ENCODE data around the gene MED10.

MED10 gene

DNA sequence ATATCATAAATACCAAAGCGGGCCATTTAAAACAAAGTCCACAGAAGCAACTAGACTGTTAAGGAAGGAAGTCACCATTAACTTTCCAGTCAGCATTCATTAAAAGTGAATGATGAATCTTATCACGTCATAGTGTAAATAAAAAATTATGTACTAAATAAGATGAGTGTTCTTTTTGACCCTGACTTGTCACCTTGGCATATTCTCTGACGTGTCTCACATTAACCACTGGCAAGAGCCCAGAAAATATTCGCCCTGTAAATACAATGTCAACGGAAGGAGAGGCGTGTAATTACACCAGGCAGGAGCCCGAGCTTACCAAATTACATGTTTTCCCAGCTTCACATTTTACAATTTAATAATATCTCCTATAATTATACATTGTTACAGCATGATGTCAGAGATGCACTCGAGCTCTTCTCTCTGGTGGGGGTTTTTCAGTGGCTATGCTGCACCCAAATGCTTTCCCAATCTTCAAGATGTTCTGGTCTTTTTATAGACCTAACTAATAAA, 41.0 kb upstream of the MED10 start:
- H3K4me3 ChIP-seq (ENCODE audit: low read depth, low read length) = no peak overlapping the region
- TF ChIP-seq, protein P1, sequence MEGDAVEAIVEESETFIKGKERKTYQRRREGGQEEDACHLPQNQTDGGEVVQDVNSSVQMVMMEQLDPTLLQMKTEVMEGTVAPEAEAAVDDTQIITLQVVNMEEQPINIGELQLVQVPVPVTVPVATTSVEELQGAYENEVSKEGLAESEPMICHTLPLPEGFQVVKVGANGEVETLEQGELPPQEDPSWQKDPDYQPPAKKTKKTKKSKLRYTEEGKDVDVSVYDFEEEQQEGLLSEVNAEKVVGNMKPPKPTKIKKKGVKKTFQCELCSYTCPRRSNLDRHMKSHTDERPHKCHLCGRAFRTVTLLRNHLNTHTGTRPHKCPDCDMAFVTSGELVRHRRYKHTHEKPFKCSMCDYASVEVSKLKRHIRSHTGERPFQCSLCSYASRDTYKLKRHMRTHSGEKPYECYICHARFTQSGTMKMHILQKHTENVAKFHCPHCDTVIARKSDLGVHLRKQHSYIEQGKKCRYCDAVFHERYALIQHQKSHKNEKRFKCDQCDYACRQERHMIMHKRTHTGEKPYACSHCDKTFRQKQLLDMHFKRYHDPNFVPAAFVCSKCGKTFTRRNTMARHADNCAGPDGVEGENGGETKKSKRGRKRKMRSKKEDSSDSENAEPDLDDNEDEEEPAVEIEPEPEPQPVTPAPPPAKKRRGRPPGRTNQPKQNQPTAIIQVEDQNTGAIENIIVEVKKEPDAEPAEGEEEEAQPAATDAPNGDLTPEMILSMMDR (IDR thresholded peaks at IDR 0.05; ENCODE audit: low read depth, low read length) = no peak
- TF ChIP-seq POLR2A (IDR thresholded peaks at IDR 0.05; ENCODE audit: extremely low read depth, insufficient read length) = no peak
- TF ChIP-seq, protein P2, sequence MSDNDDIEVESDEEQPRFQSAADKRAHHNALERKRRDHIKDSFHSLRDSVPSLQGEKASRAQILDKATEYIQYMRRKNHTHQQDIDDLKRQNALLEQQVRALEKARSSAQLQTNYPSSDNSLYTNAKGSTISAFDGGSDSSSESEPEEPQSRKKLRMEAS (IDR thresholded peaks at IDR 0.05; ENCODE audit: low read depth, low read length) = no peak
- no peak for TF ChIP-seq MYC (IDR thresholded peaks at IDR 0.05; ENCODE audit: low read depth, low read length)
- no peak for DNase-seq (ENCODE audit: low read depth)

- H3K4me3 ChIP-seq (ENCODE audit: low read depth, low read length) = no peak overlapping the region
- no peak for DNase-seq (ENCODE audit: low read depth)
- TF ChIP-seq POLR2A (IDR thresholded peaks at IDR 0.05; ENCODE audit: extremely low read depth, insufficient read length) (no peak), MYC (IDR thresholded peaks at IDR 0.05; ENCODE audit: low read depth, low read length) (no peak)
- TF ChIP-seq, protein P1 (IDR thresholded peaks at IDR 0.05; ENCODE audit: low read depth, low read length) = no peak
- TF ChIP-seq, protein P2 (IDR thresholded peaks at IDR 0.05; ENCODE audit: low read depth, low read length) = no peak
Observed at GRCh38 chr5:6418679-6419276, 40.4 kb upstream of the MED10 start.

DNA sequence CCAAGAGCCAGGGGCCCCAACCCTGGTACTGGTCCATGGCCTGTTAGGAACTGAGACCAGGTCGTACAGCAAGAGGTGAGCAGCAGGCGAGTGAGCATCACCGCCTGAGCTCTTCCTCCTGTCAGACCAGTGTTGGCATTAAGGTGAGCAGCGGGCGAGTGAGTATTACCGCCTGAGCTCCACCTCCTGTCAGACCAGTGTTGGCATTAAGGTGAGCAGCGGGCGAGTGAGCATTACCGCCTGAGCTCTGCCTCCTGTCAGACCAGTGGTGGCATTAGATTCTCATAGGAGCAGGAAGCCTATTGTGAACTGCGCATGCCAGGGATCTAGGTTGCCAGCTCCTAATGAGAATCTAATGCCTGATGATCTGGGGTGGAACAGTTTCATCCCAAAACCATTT, 39.3 kb upstream of the MED10 start:
- TF ChIP-seq POLR2A (IDR thresholded peaks at IDR 0.05; ENCODE audit: extremely low read depth, insufficient read length) (no peak), MYC (IDR thresholded peaks at IDR 0.05; ENCODE audit: low read depth, low read length) (no peak)
- TF ChIP-seq, protein P1 (IDR thresholded peaks at IDR 0.05; ENCODE audit: low read depth, low read length) = no peak
- TF ChIP-seq, protein P2 (IDR thresholded peaks at IDR 0.05; ENCODE audit: low read depth, low read length) = no peak
- no peak for DNase-seq (ENCODE audit: low read depth)
- H3K4me3 ChIP-seq (ENCODE audit: low read depth, low read length) = no peak overlapping the region

- DNase-seq (ENCODE audit: low read depth) = no peak
- no peak overlapping the region for H3K4me3 ChIP-seq (ENCODE audit: low read depth, low read length)
- TF ChIP-seq MYC (IDR thresholded peaks at IDR 0.05; ENCODE audit: low read depth, low read length) (no peak), POLR2A (IDR thresholded peaks at IDR 0.05; ENCODE audit: extremely low read depth, insufficient read length) (no peak)
- TF ChIP-seq, protein P2 (IDR thresholded peaks at IDR 0.05; ENCODE audit: low read depth, low read length) = no peak
- TF ChIP-seq, protein P1 (IDR thresholded peaks at IDR 0.05; ENCODE audit: low read depth, low read length) = no peak
Observed at GRCh38 chr5:6412811-6413210, 34.5 kb upstream of the MED10 start.

GRCh38 chr5:6411141-6411540, 32.8 kb upstream of the MED10 start:
- peak; percentile 11 for DNase-seq (ENCODE audit: low read depth)
- no peak overlapping the region for H3K4me3 ChIP-seq (ENCODE audit: low read depth, low read length)
- TF ChIP-seq, protein P2 (IDR thresholded peaks at IDR 0.05; ENCODE audit: low read depth, low read length) = peak; percentile 64
- TF ChIP-seq POLR2A (IDR thresholded peaks at IDR 0.05; ENCODE audit: extremely low read depth, insufficient read length) (no peak), MYC (IDR thresholded peaks at IDR 0.05; ENCODE audit: low read depth, low read length) (no peak)
- TF ChIP-seq, protein P1 (IDR thresholded peaks at IDR 0.05; ENCODE audit: low read depth, low read length) = no peak

All from NB4 (cell line).